NCI-H748 (cell line): Measurements from ENCODE around the gene PTMA.
A peak's percentile ranks its signal among the peaks of the same experiment; 100 is the strongest.
"Not testable (repeated sequence)": the region's sequence is repeated elsewhere in the genome, so short reads cannot be mapped to it uniquely, and the experiment has no call there.

Experiments used
- DNase-seq: peaks from one replicate; lab custom pipeline; 2025; ENCODE audit not compliant: unreplicated experiment; lab: John Stamatoyannopoulos, UW

PTMA gene

GRCh38 chr2:231707927-231708772 lies at the start of gene PTMA:
TSS of gene PTMA (plus strand) at chr2:231708525. CDS start at chr2:231708707, 182 bp downstream.
- peak; percentile 99 for DNase-seq

- DNase-seq, result not testable (repeated sequence)
Observed at GRCh38 chr2:231660073-231660472, 48.3 kb upstream of the PTMA start.

GRCh38 chr2:231660860-231661259 lies 47.5 kb upstream of the PTMA start:
- no peak for DNase-seq

- no peak for DNase-seq
Observed at GRCh38 chr2:231661422-231662027, 46.8 kb upstream of the PTMA start.

- no peak for DNase-seq
Observed at GRCh38 chr2:231662028-231662810, 46.1 kb upstream of the PTMA start.

- DNase-seq, result no peak
Observed at GRCh38 chr2:231662811-231663457, 45.4 kb upstream of the PTMA start.

GRCh38 chr2:231663458-231664212 lies 44.7 kb upstream of the PTMA start:
- DNase-seq, result no peak

- DNase-seq, result no peak
Observed at GRCh38 chr2:231664727-231665126, 43.6 kb upstream of the PTMA start.

GRCh38 chr2:231665245-231666170 lies 42.8 kb upstream of the PTMA start:
- no peak for DNase-seq

GRCh38 chr2:231666171-231667095 lies 41.9 kb upstream of the PTMA start:
- DNase-seq, result peak; percentile 25

- no peak for DNase-seq
Observed at GRCh38 chr2:231667096-231667427, 41.3 kb upstream of the PTMA start.

GRCh38 chr2:231667496-231667895 lies 40.8 kb upstream of the PTMA start:
- no peak for DNase-seq

GRCh38 chr2:231668981-231669380 lies 39.3 kb upstream of the PTMA start:
- DNase-seq, result no peak

- peak; percentile 35 for DNase-seq
Observed at GRCh38 chr2:231671270-231672050, 36.9 kb upstream of the PTMA start.

GRCh38 chr2:231672617-231673347 lies 35.5 kb upstream of the PTMA start:
- peak; percentile 47 for DNase-seq

GRCh38 chr2:231673348-231673770 lies 35.0 kb upstream of the PTMA start:
- peak; percentile 64 for DNase-seq
